GM19043 (cell line): ENCODE measurements around the gene NUDT7.

Experiments
- ATAC-seq: cut with Tn5 transposase; IDR thresholded peaks from one replicate; pipeline ENCODE4 v1.9.1; 2021; ENCODE audit warnings: low read depth; ENCODE audit not compliant: unreplicated experiment

Gene NUDT7

DNA sequence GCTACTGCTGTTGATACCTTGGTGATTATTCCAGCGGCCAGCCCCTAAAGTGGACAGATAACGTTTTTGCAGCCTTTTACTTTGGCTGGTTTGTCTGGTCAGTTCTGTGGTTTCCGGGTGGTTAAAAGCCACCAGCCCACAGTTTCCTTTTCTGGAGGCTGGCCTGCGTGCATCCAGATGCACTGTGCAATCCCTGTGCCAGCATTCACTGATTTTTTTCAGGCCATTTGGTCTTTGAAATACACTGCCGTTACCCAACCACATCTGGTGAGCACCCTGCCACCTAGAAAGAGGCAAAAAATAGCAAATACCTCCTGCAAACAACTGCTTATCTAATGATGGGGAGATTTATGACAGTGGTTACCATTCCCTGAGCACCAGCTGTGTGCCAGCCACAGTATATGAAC lies 797 bp downstream of the NUDT7 start:
- no peak for ATAC-seq

- no peak for ATAC-seq
Measured at GRCh38 chr16:77724174-77724573, 1.9 kb downstream of the NUDT7 start.

DNA sequence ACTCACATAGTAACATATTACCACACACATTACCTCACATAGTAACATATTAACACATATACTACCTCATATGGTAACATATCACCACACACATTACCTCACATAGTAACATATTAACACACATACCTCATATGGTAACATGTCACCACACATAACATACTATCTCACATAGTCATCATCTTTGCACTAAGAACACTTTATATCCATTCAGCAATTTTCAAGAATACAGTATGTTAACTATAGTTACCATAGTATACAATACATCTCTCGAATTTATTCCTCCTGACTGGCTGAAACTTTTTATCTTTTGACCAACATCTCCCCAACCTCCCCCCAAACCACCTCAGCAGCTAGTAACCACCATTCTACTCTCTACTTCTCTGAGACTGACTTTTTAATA lies 7.6 kb downstream of the NUDT7 start:
- ATAC-seq, result no peak

DNA sequence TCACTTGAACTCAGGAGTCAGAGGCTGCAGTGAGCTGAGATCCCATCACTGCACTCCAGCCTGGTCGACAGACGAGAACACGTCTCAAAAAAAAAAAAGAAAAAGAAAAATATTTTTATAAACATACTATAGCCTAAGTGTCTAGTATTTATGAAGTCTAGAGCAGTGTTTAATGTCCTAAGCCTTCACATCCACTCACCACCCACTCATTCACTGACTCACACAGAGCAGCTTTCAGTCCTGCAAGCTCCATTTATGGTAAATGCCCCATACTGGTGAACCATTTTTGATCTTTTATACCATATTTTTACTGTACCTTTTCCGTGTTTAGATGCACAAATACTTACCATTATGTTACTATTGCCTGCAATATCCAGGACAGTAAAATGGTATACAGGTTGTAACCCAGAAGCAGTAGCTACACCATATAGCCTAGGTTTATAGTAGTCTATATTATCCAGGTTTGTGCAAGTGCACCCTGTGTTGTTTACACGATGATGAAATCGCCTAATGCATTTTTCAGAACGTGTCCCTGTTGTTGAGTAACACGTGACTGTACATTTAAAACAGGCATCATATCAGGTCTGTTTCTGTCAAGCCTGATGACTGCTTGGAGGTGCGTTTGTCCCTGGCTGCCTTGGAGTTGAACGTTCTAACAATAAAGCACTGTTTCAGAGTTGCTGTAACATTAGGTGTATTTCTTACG lies 10.1 kb downstream of the NUDT7 start:
- ATAC-seq, result no peak

DNA sequence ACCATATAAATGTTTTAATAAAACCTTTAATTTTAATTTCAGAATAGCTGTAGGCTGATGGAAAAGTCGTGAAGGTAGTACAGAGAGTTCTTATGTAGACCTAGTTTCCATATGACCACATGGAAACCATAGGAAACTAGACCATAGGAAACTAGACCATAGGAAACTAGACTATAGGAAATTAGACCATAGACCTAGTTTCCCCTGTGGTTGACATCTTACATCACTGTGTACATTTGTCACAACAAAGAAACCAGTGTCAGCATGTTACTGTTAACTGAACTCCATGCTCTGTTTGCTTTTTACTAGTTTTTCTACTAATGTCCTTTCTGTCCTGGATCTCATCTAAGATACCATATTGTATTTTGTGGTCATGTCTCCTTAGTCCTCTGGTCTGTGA lies 14.6 kb downstream of the NUDT7 start:
- peak; percentile 75 for ATAC-seq

- no peak for ATAC-seq
Measured at GRCh38 chr16:77738706-77739558, 16.6 kb downstream of the NUDT7 start.

DNA sequence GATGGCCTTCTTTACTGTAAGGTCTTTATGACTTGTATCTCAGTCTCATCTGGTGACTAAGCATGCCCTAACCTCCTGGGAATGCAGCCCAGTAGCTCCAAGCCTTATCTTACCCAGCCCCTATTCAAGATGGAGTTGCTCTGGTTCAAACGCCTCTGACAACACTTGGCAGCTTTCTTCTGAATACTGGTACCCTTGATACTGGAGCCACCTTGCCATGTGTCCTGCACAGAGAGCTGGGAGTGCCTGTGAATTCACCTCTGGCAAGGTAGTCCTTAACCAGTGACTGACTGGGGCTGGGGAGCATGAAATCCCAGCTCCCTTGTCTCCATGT lies 17.2 kb downstream of the NUDT7 start:
- ATAC-seq, result no peak

DNA sequence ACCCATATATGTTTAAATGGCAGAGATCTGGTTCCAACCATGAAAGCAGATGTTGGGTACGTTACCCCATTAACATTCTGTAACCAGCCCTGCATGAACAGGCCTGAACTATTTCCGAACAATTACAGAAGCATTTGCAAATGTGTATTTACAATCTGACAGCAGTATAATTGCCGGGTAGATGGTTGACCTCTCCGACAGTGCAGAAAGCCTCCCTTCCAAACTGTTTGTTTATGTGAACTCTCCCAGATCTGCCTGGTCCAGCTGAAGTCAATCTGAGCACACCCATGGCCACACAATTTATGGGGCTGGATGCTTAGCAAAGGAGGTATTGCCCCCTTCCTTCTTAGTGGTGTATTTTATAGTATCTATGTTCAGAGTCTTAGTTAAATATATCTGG lies 21.8 kb downstream of the NUDT7 start:
- ATAC-seq, result no peak

GRCh38 chr16:77745972-77746371 lies 23.7 kb downstream of the NUDT7 start:
- no peak for ATAC-seq

GRCh38 chr16:77748421-77749005 lies 26.2 kb downstream of the NUDT7 start:
- ATAC-seq, result no peak

DNA sequence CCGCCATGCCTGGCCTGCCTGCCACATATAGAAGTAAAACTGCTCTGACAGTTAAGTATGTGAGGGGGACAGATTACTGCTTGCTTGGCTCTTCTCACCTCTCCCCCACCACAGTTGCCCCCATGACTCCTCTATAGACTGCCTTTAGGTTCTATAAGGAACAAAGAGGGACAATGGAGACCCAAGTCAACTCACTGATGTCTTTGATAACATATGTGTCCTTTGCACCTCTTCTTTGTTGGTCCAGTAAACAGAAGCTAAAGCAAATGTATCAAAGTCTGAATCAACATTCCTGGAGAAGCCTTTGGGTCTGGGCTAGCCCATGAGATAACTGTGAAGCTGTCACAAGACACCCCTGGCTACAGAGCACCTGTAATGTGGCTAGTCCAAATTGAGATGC lies 27.1 kb downstream of the NUDT7 start:
- ATAC-seq, result no peak

DNA sequence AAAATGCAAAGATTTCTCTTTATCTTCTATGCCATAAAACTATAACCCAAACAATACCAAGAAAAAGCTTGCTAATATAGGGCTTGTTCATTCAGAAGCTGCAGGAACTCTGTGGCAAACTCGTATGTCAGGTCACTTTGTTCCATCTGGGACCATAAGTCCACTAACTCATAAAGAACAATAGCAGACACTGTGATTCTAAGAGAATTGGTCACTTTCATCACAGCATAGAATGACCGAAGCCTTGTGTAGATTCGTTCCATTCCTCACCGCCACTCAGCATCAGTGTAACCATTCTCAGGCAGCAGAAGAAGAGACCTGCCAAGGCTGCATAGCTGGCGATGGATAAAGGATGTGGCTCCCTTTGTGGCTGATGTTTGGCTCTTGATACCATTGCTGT lies 35.7 kb downstream of the NUDT7 start:
- ATAC-seq, result no peak

DNA sequence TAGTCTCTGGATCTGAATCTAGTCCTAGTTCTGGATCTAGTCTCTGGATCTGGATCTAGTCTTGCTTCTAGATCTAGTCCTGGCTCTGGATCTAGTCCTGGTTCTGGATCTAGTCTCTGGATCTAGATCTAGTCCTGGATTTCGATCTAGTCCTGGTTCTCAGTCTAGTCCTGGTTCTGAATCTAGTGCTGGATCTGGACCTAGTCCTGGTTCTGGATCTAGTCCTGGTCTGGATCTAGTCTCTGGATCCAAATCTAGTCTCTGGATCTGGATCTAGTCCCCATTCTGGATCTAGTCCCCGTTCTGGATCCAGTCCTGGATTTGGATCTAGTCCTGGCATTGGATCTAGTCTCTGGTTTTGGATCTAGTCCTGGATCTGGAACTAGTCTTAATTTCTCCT lies 36.2 kb downstream of the NUDT7 start:
- ATAC-seq, result no peak

- no peak for ATAC-seq
Measured at GRCh38 chr16:77759201-77759600, 36.9 kb downstream of the NUDT7 start.

DNA sequence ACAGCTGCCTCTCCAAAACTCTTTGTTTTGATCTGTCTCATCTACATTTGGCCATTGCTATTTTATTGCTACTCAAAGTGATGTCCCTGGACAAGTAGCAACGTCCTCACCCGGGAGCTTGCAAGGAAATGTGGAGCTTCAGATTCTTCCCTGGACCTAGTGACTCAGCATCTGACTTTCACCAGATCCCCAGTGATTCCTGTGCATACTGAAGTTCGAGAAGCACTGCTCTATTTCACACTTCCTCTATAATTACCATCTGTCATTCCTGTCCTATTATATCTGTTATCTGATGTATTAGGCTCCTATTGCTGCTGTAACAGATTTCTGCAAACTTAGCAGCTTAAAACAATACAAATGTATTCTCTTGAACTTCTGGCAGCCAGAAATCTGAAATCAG lies 37.5 kb downstream of the NUDT7 start:
- no peak for ATAC-seq

DNA sequence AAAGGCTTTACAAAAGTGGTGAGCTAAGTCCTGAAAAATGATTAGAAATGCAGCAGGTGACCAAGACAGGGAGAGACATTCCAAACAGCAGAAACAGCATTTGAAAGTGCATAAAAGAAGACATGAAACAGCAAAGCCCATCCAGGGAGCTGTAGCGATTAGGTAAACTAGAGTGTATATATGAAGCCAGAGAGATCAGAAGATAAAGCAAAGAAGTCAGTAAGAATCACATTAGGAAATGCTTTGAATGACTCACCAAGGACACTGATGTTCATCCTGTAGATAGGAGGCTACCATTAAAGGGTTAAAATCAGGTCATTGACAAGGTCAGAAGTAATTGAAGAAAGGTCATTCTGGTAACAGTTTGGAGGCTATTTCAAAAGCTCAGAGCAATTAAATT lies 38.5 kb downstream of the NUDT7 start:
- no peak for ATAC-seq

- no peak for ATAC-seq
Measured at GRCh38 chr16:77761204-77761603, 38.9 kb downstream of the NUDT7 start.

DNA sequence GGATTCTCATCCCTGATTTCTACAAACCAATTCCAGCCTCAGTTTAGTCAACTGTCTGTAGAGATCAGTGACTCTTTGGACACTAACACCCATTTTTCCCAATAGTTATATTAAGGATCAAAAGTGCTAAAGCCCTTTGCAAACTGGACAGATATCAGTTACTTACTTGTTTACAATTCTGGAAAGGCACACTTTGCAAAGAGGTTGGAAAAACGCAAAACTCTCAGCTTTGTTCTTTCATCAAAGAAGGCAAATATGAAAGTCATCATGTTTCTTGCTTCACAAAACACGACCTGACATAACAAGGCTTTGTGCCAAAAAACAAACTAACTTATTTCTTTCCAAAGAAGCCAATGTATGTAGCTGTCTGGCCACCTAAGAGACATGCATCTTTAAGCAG lies 39.9 kb downstream of the NUDT7 start:
- no peak for ATAC-seq

DNA sequence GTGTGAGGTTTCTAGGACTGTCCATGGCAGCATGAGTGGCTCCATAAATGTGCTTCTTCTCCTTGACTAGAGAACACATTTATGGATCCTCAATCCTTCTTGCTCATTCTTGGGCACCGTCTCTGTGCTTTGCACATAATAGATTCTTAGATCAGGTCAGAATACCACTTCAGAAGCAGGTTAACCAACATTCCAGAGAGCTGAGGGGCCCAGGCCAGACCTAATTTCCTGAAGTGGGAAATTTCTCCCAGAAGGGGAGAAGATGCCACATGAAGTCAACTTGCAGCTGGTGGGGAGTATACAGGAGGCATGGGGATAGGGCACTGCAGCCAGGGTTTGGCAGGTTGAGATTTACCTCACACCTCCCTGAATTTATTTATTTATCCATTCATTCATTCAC lies 41.7 kb downstream of the NUDT7 start:
- ATAC-seq, result no peak

DNA sequence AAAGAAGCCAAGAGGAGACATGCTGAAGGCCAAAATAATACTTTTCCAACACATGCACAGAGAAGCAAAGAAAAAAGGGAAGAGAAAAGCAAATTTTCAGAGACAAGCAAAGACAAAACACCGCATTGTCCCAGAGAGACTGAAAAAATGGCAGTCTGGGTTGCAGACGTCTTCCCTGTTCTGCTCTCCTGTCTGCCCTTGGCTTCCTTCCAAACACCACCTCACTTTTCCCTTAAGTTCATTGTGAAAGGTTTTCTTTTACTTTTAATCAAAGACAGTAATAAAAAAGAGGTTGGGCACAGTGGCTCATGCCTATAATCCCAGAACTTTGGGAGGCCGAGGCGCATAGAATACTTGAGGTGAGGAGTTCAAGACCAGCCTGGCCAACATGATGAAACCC lies 44.9 kb downstream of the NUDT7 start:
- no peak for ATAC-seq

- no peak for ATAC-seq
Measured at GRCh38 chr16:77767826-77768225, 45.5 kb downstream of the NUDT7 start.
